GM19372 (cell line): Measurements from ENCODE around the gene MCL1.

ENCODE experiments used
- ATAC-seq: cut with Tn5 transposase; IDR thresholded peaks from one replicate; pipeline ENCODE4 v1.9.1; 2021; ENCODE audit warnings: mild to moderate bottlenecking, low read depth, moderate library complexity; ENCODE audit not compliant: unreplicated experiment

The MCL1 gene

DNA sequence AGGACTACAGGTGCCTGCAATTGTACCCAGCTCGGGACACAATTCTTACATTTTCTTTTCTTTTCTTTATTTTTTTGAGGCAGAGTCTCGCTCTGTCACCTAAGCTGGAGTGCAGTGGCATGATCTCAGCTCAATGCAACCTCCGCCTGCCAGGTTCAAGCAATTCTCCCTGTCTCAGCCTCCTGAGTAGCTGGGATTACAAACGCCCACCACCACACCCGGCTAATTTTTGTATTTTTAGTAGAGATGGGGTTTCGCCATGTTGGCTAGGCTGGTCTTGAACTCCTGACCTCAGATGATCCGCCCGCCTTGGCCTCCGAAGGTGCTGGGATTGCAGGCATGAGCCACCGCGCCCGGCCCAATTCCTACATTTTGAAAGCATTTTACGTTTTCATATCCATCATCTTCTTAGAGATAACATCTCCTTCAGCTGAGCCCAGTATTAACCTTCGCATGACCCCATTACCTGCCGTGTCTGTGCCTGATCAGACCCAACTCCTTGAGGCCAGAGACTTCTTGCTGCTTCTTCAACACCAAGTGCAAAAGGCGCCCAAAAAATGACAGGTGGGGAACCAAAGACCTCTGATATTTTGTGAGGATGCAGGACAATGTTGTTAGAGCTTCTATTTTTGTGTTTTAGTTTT is 33.0 kb downstream of the MCL1 start:
- no peak for ATAC-seq

DNA sequence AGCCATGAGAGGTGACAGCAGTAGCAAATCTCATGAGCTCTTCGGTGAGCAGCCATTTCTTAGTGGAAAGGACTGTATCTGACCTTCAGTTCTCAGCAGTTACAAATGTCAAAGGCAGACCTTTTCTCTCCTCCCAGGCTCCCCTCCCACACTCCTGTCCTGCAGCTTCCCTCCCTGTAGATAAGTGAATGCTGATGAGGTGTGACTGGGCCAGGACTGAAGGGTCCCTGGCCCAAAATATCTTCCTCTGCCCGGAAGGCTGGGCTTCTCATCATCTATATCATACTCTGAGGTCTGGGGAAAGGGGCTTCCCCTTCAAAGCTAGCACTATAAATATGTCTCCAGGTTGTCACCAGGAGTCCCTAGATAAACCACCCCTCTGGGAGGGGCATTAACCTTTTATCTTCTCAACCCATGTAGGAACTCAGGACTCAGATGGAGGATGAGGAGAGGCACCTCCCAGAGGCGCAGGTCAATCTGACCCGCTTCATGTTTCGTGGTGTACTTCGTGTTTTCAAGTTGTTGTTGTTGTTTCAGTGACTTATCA is 33.9 kb downstream of the MCL1 start:
- ATAC-seq, result no peak

DNA sequence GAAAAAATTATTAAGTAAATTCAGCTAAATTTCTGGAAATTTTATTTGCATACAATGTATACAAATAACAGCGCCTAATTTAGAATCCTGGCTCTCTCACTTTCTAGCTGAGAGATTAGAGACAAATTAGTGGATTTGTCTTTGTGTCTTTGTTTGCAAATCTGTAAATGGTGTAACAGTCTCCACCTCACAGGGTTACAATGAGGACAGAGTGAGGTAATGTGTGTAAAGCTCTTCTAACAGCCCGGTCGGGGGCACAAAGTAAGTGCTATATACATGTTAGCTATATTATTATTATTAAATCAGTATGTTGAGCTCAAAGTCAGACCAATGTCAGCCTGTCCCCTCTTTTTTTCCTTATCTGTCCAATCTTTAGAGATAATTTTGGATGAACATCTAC is 35.2 kb downstream of the MCL1 start:
- ATAC-seq, result no peak

DNA sequence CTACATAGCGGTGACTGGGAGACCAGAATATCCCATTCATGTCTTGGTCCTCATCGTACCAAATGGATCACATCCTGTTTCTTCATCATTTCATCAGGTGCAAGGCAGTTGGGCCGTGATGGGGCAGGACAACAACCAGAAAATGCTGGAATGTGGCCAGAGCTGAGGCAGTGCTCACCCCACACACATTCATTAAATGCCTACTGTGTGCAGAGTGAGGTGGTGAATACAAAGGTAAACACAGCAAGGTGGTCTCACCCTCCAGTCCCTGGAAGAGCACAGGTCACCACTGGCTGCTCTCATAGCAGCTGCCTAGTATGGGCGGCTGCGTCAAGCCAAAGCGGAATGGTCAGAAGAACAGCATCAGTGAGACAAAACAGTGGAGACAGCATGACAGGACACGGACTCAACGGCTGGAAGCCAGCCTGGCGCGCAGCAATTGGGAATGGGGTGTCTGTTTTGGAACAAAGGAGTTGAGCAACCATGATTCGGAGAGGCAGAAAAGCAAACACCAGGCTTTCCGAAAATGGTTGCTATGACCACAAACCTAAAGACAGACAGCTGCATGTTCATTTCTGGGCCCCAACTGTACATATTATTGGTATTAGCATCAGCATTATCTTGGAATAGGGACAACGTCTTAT is 35.8 kb downstream of the MCL1 start:
- no peak for ATAC-seq

DNA sequence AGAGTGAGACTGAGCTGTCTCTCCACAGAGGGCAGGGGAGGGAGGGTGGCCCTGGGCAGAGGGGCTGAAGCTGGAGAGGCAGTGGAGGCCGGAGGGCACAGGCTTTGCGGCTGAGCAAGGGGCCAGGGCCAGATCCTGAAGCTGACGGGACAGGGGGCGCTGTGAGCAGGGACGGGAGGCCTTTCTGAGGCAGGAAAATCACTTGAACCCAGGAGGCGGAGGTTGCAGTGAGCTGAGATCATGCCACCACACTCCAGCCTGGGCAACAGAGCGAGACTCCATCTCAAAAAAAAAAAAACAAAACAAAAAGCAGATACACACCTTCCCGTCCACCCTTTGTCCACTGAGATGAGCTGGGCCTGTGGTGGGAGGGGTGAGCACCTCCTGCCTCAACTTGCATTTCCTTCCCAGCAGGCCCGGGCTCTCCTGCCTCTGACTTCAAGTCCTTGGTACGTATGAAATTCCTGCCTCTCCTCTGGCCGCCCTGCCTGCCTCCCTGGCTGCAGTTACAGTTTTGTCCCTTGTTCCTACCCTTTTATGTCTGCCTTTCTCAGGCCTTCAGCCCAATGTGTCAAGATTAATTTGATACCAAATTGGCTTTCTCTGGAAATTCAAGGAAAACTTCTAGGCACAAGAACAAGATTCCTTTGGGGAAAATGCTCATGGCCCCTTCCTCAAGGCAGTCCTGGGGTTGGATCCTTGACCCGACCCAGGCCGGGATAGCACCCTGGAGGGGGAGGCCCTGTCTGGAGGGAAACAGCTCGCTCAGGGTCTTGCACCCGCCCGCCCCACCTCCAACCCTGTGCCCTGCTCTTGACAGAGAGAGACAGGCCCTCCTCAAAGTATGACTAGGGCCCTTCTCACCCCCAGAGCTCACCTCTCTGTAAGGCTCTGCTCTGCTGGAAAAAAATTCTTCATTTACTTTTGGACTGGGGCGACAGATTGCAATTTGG is 41.4 kb downstream of the MCL1 start:
- no peak for ATAC-seq

DNA sequence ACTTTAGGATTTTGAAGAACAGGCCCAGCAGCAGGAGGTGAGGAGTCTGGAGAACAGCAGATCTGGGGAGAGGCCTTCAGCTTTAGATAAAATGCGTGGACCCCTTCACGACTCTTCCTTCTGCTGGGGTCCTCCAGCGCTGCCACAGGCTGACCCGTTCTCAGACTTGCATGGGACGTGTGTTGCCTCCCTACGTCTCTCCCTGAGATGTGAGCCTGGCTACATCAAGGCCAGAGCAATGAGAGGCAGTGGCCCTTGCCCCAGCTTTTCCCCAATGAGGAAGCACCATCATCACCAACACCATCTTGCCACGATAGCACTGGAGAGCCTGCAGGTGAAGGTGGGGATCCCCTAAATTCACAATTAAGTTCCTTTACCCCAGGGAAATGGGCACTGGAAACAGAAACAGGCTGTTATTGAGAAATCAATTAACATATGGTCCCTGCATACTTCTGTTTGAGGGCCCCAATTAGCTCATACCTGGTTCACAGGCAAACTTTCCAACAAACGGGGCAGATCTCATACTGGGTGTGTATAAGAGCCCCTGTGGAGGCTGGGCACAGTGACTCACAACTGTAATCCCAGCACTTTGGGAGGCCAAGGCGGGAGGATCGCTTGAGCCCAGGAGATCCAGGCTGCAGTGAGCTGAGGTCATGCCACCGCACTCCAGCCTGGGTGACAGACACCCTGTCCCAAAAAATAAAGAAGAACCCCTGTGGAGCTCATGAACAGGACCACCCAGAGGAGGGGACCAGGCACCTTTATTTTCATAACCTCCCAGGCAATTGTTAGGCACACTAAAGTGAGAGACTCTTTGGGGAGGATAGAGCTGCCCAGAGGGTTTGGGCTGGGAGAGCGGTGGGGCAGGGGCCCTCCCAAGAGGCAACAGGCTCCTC is 42.3 kb downstream of the MCL1 start:
- no peak for ATAC-seq

DNA sequence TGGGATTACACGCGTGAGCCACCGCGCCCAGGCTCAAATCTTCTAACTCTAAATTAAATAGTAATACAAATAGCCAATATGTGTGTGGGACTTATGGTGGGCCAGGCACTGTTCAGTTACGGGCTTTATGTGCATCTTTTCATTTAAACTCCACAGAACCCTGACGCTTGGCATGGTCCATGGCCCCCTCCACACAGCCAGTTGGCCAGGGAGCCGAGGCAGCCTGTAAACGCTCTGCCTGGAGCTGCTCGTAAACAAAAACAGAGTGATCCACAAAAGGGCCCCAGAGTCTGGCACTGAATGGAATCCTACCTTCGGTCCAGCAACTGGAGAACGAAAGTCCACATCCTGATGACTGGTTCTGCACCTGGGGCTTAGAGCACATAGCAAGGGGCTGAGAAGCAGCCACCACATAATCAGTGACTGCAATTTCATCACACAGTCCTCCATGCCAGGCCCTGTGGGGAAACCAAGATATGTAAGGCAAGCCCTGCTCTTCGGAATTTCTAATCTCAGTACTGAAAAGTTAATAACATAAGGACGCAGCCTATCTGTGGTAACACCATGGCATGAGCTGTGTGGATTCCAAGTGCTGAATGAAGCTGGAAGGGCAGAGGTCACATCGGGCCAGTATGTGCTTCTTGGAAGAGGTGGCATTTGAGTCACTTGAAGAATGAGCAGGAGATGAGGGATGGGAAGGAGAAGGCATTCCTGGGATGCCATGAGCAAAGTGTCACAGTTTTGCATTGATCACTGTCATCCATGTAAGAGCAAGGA is 43.7 kb downstream of the MCL1 start:
- no peak for ATAC-seq

DNA sequence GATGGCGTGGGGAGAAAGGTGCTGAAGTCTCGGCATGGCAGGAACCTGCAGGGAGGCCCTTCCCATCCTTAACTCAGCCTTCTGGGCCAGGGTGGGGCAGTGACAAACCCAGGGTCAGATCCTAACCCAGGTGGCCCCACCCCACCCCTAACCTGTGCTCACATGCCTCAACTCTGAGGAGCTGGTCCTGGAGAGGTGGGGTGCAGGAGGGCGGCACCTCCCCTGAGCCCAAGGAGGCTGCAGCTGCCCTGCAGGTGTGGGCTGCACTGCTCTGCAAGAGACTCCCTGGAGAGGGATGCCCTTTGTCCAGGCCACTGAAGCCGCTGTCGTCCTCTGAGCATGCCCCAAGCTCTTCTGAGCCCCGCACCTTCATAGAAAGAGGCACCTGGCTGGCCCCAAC is 45.4 kb downstream of the MCL1 start:
- no peak for ATAC-seq

DNA sequence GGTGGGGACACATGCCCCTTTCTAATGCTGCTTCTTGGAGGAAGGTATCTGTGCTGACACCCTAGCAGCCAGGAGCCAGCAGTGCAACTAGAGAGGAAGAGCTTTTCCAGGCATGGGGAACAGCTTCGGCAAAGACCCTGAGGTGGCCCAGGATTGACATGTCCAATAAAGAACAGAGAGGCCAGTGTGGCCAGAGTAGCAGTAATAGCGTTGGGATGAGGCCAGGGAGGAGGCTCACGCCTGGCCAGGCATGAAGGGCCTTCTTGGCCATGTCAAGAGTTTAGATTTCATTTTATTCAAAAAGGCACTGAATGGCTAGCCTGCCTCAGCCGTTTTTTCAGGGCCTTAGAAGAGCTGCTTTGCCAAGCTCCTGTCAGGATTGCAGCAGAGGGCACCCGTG is 46.5 kb downstream of the MCL1 start:
- no peak for ATAC-seq

DNA sequence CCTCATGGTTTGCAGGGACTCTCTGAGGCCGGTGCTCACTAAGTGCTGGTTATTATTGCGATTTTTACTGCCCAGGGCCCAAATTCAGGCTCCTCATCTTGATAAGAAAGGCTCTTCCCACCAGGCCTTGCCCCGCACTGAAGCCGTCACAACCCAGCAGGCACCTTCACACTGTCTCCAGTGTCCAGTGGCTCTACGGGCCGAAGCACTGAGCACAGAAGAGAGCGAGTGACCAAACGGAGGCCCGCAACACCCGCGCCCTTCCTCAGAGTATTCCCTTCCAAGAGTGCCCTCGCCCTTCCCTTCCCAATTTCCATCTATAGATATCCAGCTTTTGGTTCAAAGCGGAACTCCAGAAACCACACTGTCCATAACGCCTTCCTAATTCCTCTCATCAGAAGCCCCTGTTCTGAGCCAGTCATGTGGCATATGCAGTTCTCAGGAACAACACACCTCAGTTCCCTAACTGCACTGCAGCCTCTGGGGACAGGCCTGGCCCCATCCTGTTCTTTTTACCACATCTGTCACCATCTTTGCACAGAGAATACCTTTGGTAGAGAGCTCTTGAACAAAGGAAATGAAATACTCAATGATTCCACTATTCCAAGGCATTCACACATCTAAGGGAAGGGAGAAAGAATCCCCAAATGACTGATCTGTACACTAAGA is 48.8 kb downstream of the MCL1 start:
- no peak for ATAC-seq

DNA sequence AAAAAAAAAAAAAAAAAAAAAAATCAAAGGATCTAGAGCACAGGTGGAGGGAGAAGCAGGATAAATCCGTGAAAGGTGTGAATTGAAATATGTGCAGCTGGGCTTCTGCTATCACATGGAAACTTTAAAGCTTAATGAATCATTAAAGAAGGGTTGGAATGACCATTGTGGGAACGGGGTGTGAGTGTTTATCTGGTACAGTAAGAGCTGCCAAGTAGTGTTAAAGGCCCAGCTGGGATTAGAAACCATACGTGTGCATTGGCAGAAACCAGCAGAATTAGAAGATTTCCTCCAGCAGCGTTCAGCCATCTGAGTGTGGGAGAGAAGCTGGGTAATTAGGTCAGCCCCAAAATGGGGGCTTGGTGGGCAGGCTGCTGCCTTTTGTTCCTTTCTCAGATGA is 50.4 kb downstream of the MCL1 start:
- no peak for ATAC-seq

DNA sequence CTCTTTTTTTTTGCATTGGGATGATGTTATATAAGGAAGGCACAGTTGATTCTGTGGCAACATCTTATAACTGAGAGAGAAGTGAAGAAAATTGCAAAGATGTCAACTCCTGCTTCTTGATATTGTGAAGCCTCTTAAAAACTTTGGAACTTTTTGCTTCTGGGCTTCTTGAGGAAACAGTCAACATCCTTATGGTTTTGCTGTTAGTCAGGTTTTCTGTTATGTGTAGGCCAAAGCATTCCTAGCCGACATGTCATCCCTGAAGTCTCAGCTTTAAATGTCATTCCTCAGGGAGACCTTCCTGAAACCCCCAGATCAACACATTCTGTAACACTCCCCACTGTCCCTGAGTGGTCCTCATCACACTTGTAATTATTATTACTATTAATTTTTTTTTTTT is 51.2 kb downstream of the MCL1 start:
- no peak for ATAC-seq

DNA sequence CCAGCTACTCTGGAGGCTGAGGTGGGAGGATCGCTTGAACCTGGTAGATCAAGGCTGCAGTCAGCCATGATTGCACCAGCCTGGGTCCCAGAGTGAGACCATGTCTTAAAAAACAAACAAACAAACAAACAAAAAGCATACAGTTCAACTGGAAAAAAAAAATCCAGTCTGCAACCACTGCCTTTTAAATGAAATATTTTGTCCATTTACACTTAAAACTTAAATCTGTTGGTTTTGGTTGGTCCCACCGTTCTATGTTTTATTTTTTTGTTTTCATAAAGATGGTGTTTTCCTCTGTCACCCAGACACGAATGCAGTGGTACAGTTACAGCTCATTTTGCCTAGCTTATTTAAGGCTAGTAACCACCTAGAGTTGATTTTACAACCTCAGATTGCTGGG is 54.1 kb downstream of the MCL1 start:
- no peak for ATAC-seq
